T-cell (primary cell): Measurements from ENCODE around the gene RFXANK. TPM values are rescaled to one million over a fixed set of nuclear protein-coding genes. Genes with fewer than 3 reads are reported as not detected.
"Not testable (repeated sequence)": the region's sequence is repeated elsewhere in the genome, so short reads cannot be mapped to it uniquely, and the experiment has no call there.

Experiments
- ATAC-seq, 4 experiments: fragments of 200-7000 bp in 3 of 4; fragments of 150-1000 bp in 1 of 4; cut with Tn5 transposase; replicated peaks in 1 of 4; 1 replicate in 3 of 4; 2 replicates in 1 of 4; pipeline ENCODE4 v1.10.0; 2021; ENCODE audit warnings: moderate library complexity in 3 of 4, mild to moderate bottlenecking in 2 of 4, moderate number of reproducible peaks in 1 of 4
- CTCF ChIA-PET, 2 donors: fragments of 300-600 bp; sonication (Branson Sonifier 250); formaldehyde crosslinking; loops; one replicate each; lab custom pipeline; 2022; ENCODE audit warnings: antibody characterized with exemption in 2 of 2; lab: Charles Lee
- POLR2A ChIA-PET, 2 donors: fragments of 300-600 bp; sonication (Branson Sonifier 250); formaldehyde crosslinking; loops; one replicate each; lab custom pipeline; 2022; ENCODE audit warnings: antibody characterized with exemption in 2 of 2; lab: Charles Lee
- DNase-seq, 35 experiments: peaks; one replicate each; pipeline versions ENCODE4 v3.0.0 to v3.0.0-alpha.2; 2013 to 2023
- H3K27ac ChIP-seq: one replicate; pipeline ENCODE4 v1.5.1; 2013; ENCODE audit warnings: low read length
- H3K27me3 ChIP-seq, 2 experiments: replicated peaks in 1 of 2; 1 replicate in 1 of 2; 2 replicates in 1 of 2; pipeline versions ENCODE4 v1.6.1 to v1.7.0; 2013; ENCODE audit warnings: low read length in 1 of 2, mixed read lengths in 1 of 2; ENCODE audit not compliant: control insufficient read depth in 2 of 2, insufficient read depth in 2 of 2; ENCODE audit errors: extremely low read depth in 1 of 2
- H3K36me3 ChIP-seq, 2 donors: 1 replicate in 1 of 2; 2 replicates in 1 of 2; pipeline versions ENCODE4 v1.6.1 to v1.7.0; 2013; ENCODE audit warnings: low read length in 1 of 2; ENCODE audit not compliant: control insufficient read depth in 2 of 2, insufficient read depth in 1 of 2; ENCODE audit errors: extremely low read depth in 1 of 2
- H3K4me1 ChIP-seq, 2 experiments: 1 replicate in 1 of 2; 2 replicates in 1 of 2; pipeline versions ENCODE4 v1.6.1 to v1.7.0; 2013; ENCODE audit warnings: low read length in 2 of 2, mixed read lengths in 1 of 2; ENCODE audit not compliant: insufficient read depth in 2 of 2, control insufficient read depth in 1 of 2; ENCODE audit errors: extremely low read depth in 1 of 2
- H3K4me3 ChIP-seq, 2 donors: 1 replicate in 1 of 2; 2 replicates in 1 of 2; pipeline versions ENCODE4 v1.5.1 to v1.7.0; 2013; ENCODE audit warnings: mild to moderate bottlenecking in 2 of 2, low read length in 1 of 2, moderate library complexity in 1 of 2; ENCODE audit not compliant: control insufficient read depth in 1 of 2; ENCODE audit errors: extremely low read depth in 1 of 2
- H3K9me3 ChIP-seq: 2 replicates; pipeline ENCODE4 v1.7.0; 2013
- H3K27ac Mint-ChIP-seq, 2 donors: one replicate each; pipeline ENCODE4 v1.8.0; 2020 to 2021; ENCODE audit warnings: mild to moderate bottlenecking in 2 of 2, mixed read lengths in 2 of 2
- H3K27me3 Mint-ChIP-seq, 2 donors: one replicate each; pipeline ENCODE4 v1.8.0; 2021 to 2022; ENCODE audit warnings: mixed read lengths in 2 of 2
- H3K36me3 Mint-ChIP-seq: one replicate; pipeline ENCODE4 v1.8.0; 2021; ENCODE audit warnings: mixed read lengths
- H3K4me1 Mint-ChIP-seq, 3 donors: one replicate each; pipeline ENCODE4 v1.8.0; 2020 to 2022; ENCODE audit warnings: mixed read lengths in 3 of 3, mild to moderate bottlenecking in 1 of 3
- H3K4me3 Mint-ChIP-seq, 3 donors: one replicate each; pipeline ENCODE4 v1.8.0; 2020 to 2022; ENCODE audit warnings: mild to moderate bottlenecking in 3 of 3, mixed read lengths in 3 of 3, moderate library complexity in 3 of 3
- H3K9me3 Mint-ChIP-seq, 3 donors: one replicate each; pipeline ENCODE4 v1.8.0; 2020 to 2022; ENCODE audit warnings: mixed read lengths in 3 of 3
- WGBS: methylation state at CpG from one replicate; pipeline ENCODE4 v1.1.5; 2013; ENCODE audit warnings: missing lambda C conversion rate; ENCODE audit not compliant: insufficient coverage; 5-methylcytosine and 5-hydroxymethylcytosine counted together
- total RNA-seq, 35 experiments: library from RNA in 6 of 35; stranded (reverse) in 6 of 35; fragments of 120-200 nt in 1 of 35; gene quantifications; one replicate each; pipeline versions ENCODE4 v1.2.1 to v1.2.4 and lab custom pipeline; 2013 to 2026

The RFXANK gene
- total RNA-seq, 5 donors from 2014 or later (not counting 1 experiment from before 2014, with no cell fraction given): 63.8 to 92.8 (median 85.4) TPM

GRCh38 chr19:19173243-19173642 is 18.8 kb upstream of the RFXANK start:
- H3K36me3 ChIP-seq, POLR2A ChIA-PET, H3K36me3 Mint-ChIP-seq, H3K9me3 ChIP-seq, H3K27me3 Mint-ChIP-seq, DNase-seq, H3K27ac Mint-ChIP-seq, H3K27ac ChIP-seq, H3K4me3 ChIP-seq, ATAC-seq, H3K9me3 Mint-ChIP-seq, H3K4me3 Mint-ChIP-seq: not testable (repeated sequence)
- CTCF ChIA-PET: interaction anchor here (0.6 to 0.7 kb wide), 3 partner anchors 16 to 352 kb away, joined by 3 to 8 read pairs (median 5); no protein-coding TSS in a partner anchor
- Histone ChIP-seq H3K4me1 (peaks cover 0 to 18% of the 10 kb centered on the region in 2 experiments), H3K27me3 (peaks cover 0 to 19% of the 10 kb centered on the region in 2 experiments)
- H3K4me1 Mint-ChIP-seq: peaks cover 15 to 22% (median 16%) of the 10 kb centered on the region in 3 donors
- WGBS: 78% methylated on average over 2 of the region's 5 CpGs

GRCh38 chr19:19176950-19177349 is 15.1 kb upstream of the RFXANK start:
- Mint-ChIP-seq H3K36me3 (peaks cover 14% of the 10 kb centered on the region), H3K27me3 (no peaks in the 10 kb centered on the region), H3K27ac (no peak overlapping the region), H3K4me3 (no peak overlapping the region), H3K4me1 (peaks cover 0 to 3% (median 0%) of the 10 kb centered on the region in 3 donors), H3K9me3 (no peaks in the 10 kb centered on the region)
- Histone ChIP-seq H3K4me1 (peaks cover 0 to 5% of the 10 kb centered on the region in 2 experiments), H3K27me3 (peaks cover 0 to under 1% of the 10 kb centered on the region in 2 experiments), H3K9me3 (no peaks in the 10 kb centered on the region), H3K36me3 (peaks cover 14 to 25% of the 10 kb centered on the region in 2 donors), H3K4me3 (no peak overlapping the region), H3K27ac (no peak overlapping the region)
- ChIA-PET POLR2A (no interaction called here), CTCF (interaction anchor here in 1 of 2 donors (0.5 to 0.6 kb wide), 2 partner anchors 17 to 123 kb away, joined by 3 to 6 read pairs; no protein-coding TSS in a partner anchor)
- WGBS: 96% methylated on average over 7 of the region's 8 CpGs
- DNase-seq: no peak
- no peak for ATAC-seq

DNA sequence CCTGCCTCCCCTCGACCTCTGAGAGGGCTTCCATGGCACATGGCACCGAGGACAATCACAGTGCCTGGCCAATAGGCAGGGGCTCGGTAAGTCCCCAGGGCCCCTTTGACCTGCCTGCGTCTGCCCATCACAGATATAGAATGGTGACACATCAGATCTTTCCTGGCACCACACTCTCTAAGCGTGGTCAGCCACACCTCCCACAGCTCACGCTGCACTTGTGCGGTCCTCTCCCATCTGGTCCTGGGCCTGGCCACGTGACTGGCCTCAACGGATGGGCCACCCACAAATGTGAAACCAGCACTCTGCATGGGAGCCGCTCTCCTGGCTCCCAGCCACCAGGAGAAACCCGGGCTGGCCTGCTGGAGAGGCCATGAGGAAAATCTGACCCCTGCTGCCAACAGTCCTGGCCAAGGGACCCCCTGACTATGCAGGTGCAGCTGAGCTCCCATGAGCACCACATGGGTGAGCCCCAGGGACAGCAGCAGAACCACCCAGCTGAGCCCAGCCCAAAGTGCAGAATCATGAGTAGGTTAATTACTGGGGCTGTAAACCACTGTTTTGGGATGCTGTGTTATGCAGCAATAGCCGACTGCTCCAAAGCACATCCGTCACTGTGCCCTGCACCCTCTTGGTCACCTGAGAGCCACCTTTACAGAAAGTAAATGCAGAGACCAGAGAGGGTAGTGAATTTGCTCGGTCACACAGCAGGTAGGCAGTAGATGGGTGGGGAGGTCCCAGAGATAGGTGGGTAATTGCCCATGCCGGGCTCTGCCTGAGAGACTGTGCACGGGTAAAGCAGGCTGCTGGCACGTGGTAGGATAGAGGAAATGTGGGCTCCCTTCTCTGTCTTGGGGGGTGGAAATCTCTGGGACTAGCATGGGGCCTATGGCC is 12.3 kb upstream of the RFXANK start:
- no peaks in the 10 kb centered on the region for H3K27me3 Mint-ChIP-seq
- H3K4me1 Mint-ChIP-seq: peaks cover 0 to 3% (median 0%) of the 10 kb centered on the region in 3 donors
- Histone ChIP-seq H3K4me1 (peaks cover 0 to 4% of the 10 kb centered on the region in 2 experiments), H3K9me3 (no peaks in the 10 kb centered on the region), H3K27ac (no peak overlapping the region), H3K27me3 (no peaks in the 10 kb centered on the region), H3K4me3 (no peak overlapping the region), H3K36me3 (peaks cover 22 to 34% of the 10 kb centered on the region in 2 donors)
- no peak overlapping the region for H3K4me3 Mint-ChIP-seq
- DNase-seq (no peak), ATAC-seq (no peak)
- H3K27ac Mint-ChIP-seq: no peak overlapping the region
- ChIA-PET CTCF (no interaction called here), POLR2A (no interaction called here)
- WGBS: 85% methylated on average over 15 of the region's 17 CpGs
- H3K9me3 Mint-ChIP-seq: no peaks in the 10 kb centered on the region
- H3K36me3 Mint-ChIP-seq: peaks cover 23% of the 10 kb centered on the region

DNA sequence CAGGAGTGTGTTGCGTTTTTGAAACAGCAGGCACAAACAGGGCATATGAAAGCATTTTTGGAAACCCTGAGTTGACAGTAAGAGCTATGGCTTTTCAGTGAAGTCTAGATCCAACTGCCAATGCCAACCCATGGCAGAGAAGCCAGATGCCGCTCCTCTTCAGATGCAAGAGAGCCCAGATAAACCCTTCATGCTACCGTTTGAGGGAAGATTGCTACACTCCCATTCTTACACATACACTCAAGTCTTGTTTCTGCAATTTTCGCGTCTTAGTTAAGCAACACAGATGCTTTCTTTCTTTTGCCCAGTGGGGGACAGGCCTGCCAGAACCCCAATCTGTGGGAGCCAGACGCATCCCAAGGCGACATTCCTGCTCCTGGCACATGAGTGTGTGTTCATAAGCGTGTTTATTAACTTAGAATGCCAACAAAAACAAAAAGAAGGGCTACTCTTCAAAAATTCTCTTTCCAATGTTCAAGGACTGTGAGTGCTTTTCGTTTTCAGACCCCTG is 10.5 kb upstream of the RFXANK start:
- DNase-seq: no peak
- Histone ChIP-seq H3K9me3 (no peaks in the 10 kb centered on the region), H3K36me3 (peaks cover 22 to 40% of the 10 kb centered on the region in 2 donors), H3K4me1 (peaks cover 0 to 7% of the 10 kb centered on the region in 2 experiments), H3K27me3 (no peaks in the 10 kb centered on the region), H3K4me3 (no peak overlapping the region), H3K27ac (no peak overlapping the region)
- Mint-ChIP-seq H3K4me3 (no peak overlapping the region), H3K27ac (no peak overlapping the region), H3K36me3 (peaks cover 27% of the 10 kb centered on the region), H3K9me3 (no peaks in the 10 kb centered on the region), H3K27me3 (no peaks in the 10 kb centered on the region), H3K4me1 (peaks cover 6 to 7% (median 6%) of the 10 kb centered on the region in 3 donors)
- 100% methylated on average over 6 of the region's 9 CpGs for WGBS
- ChIA-PET POLR2A (no interaction called here), CTCF (no interaction called here)
- no peak for ATAC-seq

- 76% methylated on average over 3 of the region's 9 CpGs for WGBS
- POLR2A ChIA-PET: interaction anchor here in 1 of 2 donors (0.5 kb wide), 1 partner anchor 39 kb away, joined by 3 read pairs; no protein-coding TSS in a partner anchor
- peak; percentile 21 to 76 (median 49) for DNase-seq
- Mint-ChIP-seq H3K4me3 (no peak overlapping the region), H3K4me1 (peaks cover 29 to 35% (median 34%) of the 10 kb centered on the region in 3 donors), H3K9me3 (no peaks in the 10 kb centered on the region), H3K27me3 (no peaks in the 10 kb centered on the region), H3K27ac (peak overlapping the region in 1 of 2 donors; percentile 52), H3K36me3 (peaks cover 30% of the 10 kb centered on the region)
- Histone ChIP-seq H3K4me3 (no peak overlapping the region), H3K27me3 (no peaks in the 10 kb centered on the region), H3K36me3 (peaks cover 14 to 29% of the 10 kb centered on the region in 2 donors), H3K4me1 (peaks cover 6 to 31% of the 10 kb centered on the region in 2 experiments), H3K27ac (no peak overlapping the region), H3K9me3 (no peaks in the 10 kb centered on the region)
- ATAC-seq: peak; percentile 84 to 89 (median 88)
- CTCF ChIA-PET: no interaction called here
Measured at GRCh38 chr19:19185853-19186740, 6.0 kb upstream of the RFXANK start.
